GM18868 (cell line): ENCODE data around the gene NKX2-1.
"Not testable (repeated sequence)": the region's sequence is repeated elsewhere in the genome, so short reads cannot be mapped to it uniquely, and the experiment has no call there.

ENCODE experiments used
- ATAC-seq: cut with Tn5 transposase; IDR thresholded peaks from one replicate; pipeline ENCODE4 v1.9.1; 2021; ENCODE audit warnings: mild to moderate bottlenecking, moderate library complexity; ENCODE audit not compliant: unreplicated experiment

Gene NKX2-1

DNA sequence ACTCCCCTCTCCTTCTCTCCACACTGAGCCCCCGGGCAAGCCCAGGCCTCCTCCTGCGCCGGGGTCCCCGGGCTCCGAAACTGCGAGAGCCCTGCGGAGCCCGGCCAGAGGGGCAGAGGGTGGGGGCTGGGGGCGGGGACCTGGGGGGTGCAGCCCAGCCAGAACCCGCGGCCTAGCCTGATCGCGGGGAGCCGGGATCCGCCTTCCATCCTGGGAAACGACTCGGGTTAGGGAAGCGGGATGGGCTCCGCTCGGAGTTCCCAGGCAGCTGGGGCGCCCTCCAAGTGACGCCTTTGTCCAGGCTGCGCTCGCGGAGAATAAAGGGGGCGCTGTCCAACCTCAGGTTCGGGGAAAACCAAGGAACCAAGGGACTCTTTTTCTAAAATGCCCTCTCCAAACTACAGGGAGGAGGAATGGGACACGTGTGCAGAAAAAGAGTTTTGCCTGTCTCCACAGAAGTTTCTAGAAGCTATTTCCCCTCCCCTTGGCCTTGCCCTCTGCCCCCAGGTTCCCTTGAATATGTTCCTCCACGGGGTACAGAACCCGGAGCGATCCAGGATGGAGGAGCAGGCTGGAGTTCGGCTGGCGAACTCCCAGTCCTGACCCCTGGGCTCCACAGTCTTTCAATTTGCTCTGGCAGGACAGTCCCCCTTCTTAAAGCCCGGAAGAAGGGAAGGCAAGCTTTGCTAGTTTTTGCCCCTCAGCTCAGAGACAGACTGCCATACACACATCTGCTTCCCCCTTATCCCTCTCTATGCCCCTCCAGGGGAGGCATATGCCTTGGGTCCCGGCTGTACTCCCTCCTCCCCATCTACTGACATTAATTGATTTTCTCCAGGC lies 13.9 kb downstream of the NKX2-1 start:
- ATAC-seq = no peak

DNA sequence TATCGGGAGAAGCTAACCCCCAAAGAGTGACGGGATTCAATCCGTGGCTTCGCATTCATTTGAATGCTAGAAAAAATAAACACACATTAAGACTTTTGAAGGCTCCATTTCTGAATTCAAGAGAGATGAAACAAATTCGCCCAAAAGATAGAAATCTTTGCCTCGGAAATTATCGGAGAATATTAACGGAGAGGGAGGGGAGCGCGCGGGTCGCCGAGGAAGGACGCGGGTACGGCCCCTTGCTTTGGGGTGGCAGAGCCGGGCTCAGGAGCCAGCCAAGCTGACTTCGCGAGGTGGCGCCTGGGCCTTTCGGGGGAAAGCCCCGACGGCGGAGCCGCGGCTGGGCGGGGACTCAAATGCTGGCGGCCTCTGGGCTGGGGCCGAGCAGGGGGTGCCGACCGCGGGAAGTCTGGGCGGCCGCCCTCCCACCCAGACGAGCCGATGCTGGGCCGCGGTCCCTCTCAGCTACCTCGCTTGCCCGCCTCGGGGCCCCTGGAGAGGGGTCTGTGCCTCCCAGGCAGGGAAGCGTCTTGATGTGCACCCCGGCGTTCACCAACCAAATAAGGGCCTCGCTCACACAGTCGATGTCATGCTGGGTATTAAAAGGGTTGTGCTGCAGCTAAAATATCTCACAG lies 14.7 kb downstream of the NKX2-1 start:
- peak; percentile 89 for ATAC-seq

DNA sequence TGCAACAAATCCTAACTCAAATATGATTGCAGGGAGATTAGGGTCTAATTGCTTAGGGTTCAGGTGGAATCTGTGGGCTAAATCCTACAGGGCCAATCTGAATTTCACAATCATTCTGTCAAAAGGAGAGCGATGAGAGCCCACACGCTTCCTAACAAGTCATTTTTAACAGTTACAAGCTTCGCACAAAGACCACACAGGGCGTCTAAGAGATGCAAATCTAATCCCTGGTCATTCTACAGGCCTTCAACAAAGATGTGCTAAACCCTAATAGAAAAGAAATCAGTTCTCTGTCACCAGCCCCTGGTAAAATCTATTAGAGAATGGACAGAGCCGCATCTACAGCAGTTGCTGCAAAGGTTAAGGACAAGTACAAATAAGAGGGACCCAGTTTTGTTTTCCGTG lies 15.3 kb downstream of the NKX2-1 start:
- no peak for ATAC-seq

DNA sequence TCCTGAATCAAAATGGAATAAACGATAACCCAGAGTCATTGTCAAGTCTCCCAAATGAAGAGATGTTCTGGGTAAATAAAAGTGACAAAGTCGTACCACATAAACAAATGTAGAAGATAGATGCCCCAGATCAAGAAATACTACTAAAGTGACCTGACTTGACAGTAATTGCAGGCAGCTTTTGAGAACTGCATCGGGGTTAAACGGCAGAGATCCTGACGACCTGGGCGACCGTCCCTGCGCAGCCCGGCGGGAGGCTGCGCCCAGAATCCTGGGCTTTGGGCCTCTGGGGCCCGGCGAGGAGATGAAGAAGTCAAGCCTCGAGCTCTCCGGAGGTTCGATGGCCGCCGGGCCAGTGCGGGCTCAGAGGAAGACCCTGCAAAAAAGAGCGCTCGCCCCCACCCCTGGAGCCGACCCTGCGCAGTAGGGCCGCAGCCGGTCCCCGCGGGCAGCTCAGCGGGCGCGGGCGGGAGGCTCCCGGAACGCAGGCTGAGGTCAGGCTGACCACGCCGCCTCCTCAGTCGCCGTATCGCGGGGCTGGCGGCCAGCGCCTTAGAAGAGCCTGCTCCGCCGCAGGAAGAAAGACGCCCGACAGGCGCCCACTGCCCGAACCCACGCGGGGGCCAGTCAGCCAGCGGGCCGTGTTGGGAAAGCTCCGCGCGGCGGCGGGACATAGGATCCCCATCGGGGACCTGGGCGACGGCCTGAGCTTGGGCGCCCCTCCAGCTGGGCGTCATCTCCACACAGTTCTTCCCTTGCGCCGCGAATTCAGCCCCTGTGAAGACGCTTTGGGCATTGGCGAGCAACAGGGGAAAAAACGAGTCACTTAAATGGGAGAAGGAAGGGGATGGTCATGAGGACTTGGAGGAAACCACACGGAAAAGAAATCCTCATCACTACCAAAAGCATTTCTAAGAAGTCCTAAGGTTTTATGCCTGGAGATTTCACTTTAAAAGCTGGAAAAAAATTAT lies 16.0 kb downstream of the NKX2-1 start:
- no peak for ATAC-seq

DNA sequence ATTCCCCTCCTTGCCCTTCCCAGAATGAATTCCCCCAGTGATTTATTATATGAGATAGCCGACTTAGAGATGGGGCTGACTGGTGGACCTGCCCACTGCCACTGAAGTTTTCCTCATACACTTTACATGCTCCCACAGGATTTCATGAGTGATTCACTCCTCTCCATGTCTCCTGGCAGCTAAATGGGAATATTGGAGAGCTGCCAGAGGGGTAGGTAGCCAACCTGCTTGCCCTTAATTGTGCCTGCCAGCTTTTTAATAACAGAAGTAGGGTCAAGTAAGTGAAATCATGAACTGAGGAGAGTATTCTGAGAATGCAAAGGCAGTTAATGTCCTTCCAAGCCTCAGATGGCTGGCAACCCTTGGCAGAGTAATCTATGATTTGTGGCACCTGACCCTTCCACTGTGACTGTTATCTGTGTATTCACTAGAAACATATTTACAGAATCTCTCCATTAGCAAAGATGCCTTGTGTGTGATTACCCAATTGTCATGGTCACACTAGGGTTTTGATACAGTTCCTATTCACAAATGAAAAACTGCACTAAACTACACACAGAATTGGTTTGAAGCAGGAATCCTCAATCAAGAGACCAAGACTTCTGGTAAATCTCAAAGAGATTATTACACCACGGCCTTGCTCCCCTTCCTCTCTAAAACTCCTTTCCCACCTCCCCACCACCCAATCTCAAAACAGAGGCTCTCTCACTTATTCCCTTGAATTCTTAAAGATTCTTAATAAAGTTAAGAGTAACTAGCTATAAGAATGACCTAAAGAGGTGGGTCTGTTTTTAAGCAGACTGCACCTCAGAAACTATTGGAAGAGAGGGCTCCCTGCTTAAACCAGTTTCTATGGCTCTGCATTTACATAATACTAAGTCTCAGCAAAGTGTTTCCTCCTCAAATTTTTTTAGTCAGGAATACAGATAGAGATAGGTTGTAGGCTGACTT lies 17.2 kb downstream of the NKX2-1 start:
- ATAC-seq = no peak

DNA sequence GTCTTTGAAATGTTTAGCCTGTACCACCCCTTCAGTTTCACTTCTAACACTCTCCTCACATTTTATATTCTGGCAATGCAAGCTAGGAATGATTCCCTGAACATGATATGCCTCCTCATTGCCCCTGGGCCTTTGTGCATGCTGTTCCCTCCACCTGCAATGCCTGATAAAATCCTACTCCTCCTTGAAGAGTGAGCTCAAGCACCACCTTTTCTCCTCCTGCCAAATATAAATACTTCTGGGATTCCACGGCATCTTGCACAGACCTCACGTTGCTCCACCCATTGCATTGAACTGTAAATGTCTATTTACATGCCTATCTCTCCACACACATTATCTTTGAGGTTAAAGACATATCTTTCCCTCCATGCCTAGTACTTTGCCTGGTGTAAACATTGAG lies 21.1 kb downstream of the NKX2-1 start:
- no peak for ATAC-seq

DNA sequence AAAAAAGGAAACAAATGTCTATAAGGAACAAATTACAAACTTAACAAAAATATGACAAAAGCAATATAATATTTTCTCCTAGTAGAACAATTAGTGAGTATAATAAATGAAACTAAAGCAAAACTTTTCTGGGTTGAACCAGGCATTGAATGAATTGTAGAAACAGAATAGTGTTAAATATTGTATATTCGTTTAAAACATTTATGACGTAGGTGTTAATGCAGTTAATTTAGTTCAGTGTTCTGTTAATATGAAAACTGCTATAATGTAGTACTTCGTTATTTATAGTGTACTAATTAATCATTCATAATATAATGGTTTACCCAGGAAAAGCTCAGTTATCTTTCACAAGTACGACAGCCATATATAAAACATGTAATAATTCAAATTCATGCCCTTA lies 23.7 kb downstream of the NKX2-1 start:
- ATAC-seq = no peak

DNA sequence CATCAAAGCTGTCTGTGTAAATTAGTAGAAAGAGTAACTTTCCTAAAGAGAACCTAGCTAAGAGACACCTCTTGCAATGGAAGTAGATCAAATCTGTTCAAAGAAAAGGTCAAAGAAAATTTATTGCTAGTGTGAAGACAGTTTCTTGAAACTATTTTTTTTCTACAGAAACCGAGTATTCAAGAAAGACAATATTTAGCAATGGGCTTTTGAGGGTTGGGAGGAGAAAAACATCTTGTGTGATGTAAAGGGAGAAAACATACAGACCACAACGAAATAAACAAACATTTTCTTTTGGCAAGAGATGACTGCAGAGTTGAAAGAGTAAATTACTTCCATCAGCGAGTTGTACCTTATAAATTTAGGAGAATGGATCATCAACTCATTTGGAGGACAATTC lies 24.4 kb downstream of the NKX2-1 start:
- no peak for ATAC-seq

DNA sequence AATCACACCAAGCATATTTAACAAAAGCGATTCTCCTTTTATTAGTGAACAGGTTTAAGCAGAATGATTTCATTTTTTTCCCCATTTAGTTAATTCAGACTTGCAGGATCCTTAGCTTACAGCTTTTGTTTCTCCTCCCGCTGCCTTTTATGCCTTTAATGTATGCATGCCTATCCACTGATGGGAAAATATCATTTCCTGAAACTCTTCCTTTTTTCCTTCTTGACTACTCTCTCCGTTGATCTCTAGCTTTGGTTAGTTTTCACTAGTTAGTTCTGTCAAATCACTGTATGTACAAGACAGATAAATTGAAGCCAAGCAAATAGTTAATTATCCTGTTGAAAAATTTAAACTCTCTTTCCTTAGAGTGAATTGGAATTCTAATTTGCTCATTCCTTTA lies 26.3 kb downstream of the NKX2-1 start:
- no peak for ATAC-seq

DNA sequence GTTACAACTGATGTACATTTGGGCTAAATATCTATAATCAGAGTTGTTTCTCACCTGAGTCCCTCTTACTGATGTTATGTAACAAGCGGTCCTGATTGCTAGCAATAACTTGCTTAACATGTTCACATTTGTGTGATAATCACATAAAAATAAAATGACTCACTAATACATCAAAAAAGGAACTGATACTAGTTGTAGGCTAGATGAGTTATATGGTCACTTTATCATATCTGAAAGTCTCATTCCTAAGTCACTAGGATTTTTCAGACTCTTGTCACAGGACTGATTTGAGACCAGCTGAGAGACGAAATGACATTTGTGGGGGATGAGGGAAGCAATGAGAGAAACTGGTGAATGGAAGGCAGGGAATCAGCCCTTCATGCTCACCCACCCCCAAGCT lies 34.3 kb downstream of the NKX2-1 start:
- peak; percentile 81 for ATAC-seq

DNA sequence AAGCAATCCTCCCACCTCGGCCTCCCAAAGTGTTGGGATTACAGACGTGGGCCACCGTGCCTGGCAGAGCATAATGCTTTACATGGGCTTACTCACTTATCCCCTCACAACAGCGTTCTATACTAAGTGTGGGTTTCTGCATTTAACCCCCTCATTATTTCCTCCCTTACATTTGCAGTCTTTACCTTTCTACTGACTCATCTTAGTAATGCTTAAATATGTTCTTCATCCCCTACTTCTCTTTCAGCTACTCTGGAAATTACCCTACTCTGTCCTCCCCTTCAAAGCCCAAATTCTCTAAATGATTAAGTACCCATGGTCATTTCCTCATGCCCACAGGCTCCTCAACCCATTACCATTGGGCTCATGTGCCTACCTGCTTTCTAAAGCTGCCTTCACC lies 40.7 kb downstream of the NKX2-1 start:
- ATAC-seq = peak; percentile 60

DNA sequence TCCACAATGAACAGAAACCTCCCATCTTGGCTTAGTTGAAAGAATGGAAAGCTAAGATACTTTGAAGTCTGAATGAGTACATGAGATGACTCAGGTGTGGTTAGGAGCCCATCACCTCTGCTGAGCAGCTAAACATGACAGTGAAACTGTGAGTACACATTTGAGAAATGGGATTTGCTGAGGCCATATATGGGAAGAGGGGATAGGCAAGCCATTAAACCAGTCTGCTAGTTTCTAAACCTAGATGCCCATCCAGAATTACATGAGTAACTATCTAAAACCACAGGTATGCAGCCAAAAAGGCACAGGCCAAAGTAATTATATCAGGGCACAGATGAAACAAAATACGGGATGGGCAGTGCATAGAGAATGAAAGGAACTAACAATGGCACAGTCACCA lies 41.2 kb downstream of the NKX2-1 start:
- peak; percentile 73 for ATAC-seq

DNA sequence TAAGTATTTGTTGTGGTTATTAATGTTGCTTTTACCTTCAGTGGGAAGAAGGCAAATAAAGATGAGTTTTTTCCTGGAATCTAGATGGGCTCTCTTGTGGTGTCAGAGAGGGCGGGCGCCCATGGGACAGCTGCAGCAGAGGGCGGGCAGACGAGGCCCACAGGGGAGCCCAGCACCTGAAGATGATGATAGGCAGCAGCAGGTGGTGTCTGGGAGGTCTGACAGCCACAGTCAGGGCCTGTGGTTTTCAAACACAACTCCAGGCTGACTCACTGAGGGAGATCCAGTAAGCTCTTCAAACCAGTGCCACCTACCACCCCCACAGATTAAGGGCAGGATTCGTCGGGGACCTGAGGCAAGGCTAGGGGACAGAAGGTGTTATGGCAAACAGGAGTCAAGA lies 42.8 kb downstream of the NKX2-1 start:
- ATAC-seq = no peak

DNA sequence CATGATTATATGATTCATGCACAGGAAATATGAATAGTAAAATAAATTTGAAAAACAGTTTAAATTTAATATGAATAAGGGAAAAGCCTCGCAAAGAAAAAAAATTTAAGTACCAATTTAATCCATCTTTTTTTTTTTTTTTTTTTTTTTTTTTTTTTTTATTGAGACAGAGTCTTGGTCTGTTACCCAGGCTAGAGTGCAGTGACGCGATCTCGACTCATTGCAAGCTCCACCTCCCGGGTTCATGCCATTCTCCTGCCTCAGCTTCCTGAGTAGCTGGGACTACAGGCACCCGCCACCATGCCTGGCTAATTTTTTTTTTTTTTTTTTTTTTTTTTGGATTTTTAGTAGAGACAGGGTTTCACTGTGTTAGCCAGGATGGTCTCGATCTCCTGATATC lies 44.0 kb downstream of the NKX2-1 start:
- not testable (repeated sequence) for ATAC-seq

DNA sequence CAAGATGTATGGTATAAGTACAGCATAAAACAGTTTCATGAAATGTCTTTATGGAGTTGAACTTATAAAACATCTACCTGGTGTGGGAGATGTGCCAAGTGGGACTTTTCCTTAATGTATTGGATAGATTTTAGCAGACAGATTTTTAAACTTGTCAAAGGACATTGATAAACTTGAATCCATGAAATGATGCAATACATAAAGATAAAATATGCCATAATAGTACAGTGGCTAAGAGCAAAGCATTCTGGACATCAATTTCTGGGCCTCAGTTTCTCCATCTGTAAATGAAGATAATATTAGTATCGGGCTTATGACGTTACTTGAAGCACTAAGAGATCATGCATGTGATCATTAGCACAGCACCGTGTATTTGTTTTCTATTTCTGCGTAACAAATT lies 45.4 kb downstream of the NKX2-1 start:
- no peak for ATAC-seq

DNA sequence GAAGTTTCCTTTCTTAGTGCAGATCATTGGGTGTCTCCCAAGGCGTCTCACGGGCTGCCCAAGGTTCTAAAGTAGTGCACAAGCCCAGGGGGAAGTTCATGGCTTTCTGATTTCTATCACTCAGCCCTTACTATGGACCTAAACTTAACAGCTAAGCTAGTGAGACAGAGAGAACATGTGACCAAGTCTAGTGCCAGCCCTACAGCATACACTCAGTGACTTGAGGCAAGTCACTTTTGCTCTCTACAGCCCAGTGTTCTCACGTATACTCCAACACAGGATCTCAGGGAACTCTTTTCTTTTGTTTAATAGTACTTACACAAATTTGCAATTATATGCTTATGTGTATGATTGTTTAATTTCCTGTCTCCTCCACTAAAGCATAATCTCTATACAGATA lies 48.6 kb downstream of the NKX2-1 start:
- no peak for ATAC-seq

DNA sequence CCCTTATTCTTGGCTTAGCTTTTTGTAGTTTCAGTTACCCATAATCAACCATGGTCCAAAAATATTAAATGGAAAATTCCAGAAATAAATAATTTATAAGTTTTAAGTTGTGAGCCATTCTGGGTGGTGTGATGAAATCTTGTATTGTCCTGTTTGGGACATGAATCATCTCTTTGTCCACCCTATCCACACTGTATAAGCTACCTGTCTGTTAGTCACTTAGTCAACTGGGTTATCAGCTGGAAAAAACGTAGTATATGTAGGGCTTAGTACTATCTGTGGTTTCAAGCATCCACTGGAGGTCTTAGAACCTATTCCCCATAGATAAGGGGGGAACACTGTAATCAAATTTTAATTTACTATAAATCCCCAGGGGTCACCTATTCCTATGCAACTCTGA lies 52.7 kb downstream of the NKX2-1 start:
- ATAC-seq = no peak
